Testis (tissue), 3 donors: ENCODE measurements around the gene SLC35E1. TPM values are rescaled to one million over a fixed set of nuclear protein-coding genes. Genes with fewer than 3 reads are reported as not detected.

Source experiments
- DNase-seq: peaks from one replicate; pipeline ENCODE4 v3.0.0-alpha.2; 2019
- H3K27ac ChIP-seq, 2 donors: fragments of 200-600 bp; sonication (generic); one replicate each; pipeline ENCODE4 v1.5.1; 2019
- H3K27me3 ChIP-seq: fragments of 200-600 bp; sonication (generic); one replicate; pipeline ENCODE4 v1.5.1; 2019
- H3K36me3 ChIP-seq: fragments of 200-600 bp; sonication (generic); one replicate; pipeline ENCODE4 v1.5.1; 2017; ENCODE audit warnings: low read depth; ENCODE audit errors: missing control alignments
- H3K4me1 ChIP-seq: fragments of 200-600 bp; sonication (generic); one replicate; pipeline ENCODE4 v1.5.1; 2019
- H3K4me3 ChIP-seq, 2 donors: fragments of 200-600 bp; sonication (generic); one replicate each; pipeline ENCODE4 v1.5.1; 2017 to 2019
- H3K9me3 ChIP-seq: fragments of 200-600 bp; sonication (generic); one replicate; pipeline ENCODE4 v1.5.1; 2017
- POLR2A ChIP-seq: fragments of 450-650 bp; IDR thresholded peaks from one replicate; pipeline ENCODE4 v1.6.1; 2017; ENCODE audit warnings: antibody characterized with exemption, mild to moderate bottlenecking, moderate library complexity
- WGBS, 2 donors: methylation state at CpG; one replicate each; pipeline ENCODE4 v1.1.5; 2018; 5-methylcytosine and 5-hydroxymethylcytosine counted together
- intact Hi-C: fragments of 100-400 bp; cut with DNase I; formaldehyde crosslinking; loops from one replicate; pipeline ENCODE4 v1.15.1; 2023; ENCODE audit warnings: low total_unique reads
- polyA plus RNA-seq: library from polyadenylated mRNA; stranded (reverse); fragments of 350-450 nt; fragmentation: Illumina TruSeq; extraction: RNeasy Lipid Tissue Mini Kit (QIAGEN cat#74804); gene quantifications from one replicate; pipeline ENCODE4 v1.2.3, GENCODE V29; 2014; ENCODE audit warnings: low read depth, low replicate concordance; ENCODE audit not compliant: insufficient read depth
- total RNA-seq, 2 donors: library from RNA; depleted of rRNA; stranded (reverse); fragments of >200 nt; gene quantifications; one replicate each; pipeline ENCODE4 v1.2.3, GENCODE V29; 2016
- TF ChIP-seq, protein P1 (sequence below), 3 experiments: fragments of 450-650 bp in 2 of 3; fragments of 200-600 bp in 1 of 3; sonication (generic) in 1 of 3; IDR thresholded peaks; one replicate each; pipeline ENCODE4 v1.5.1; 2016 to 2019; ENCODE audit warnings: antibody characterized with exemption in 3 of 3, mild to moderate bottlenecking in 2 of 3, moderate library complexity in 1 of 3

Gene SLC35E1
- total and polyA plus RNA-seq, 3 donors from 2014 or later, result 20.3 to 56.3 (median 54.0) TPM

DNA sequence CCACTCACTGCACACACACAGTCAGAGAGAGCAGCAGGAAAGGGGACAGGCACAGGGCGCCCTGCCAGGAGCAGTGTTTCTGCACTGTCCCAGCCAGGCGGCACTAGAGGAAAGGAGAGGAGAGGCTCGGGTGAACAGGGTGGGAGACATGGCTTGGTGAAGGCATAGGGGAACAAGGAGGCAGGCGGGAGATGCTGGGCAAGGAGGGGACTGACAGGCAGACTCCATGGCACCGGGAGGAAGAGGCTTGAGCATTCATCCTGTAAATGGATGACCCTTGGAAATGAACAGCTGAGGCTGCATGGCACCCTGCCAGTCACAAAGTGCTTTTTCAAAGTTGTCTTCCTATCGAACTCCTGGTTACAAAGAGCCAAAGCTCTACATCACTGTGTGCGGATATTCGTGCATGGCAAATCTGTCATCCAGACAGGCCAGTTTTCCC lies 33.4 kb upstream of the SLC35E1 start:
- TF ChIP-seq, protein P1, sequence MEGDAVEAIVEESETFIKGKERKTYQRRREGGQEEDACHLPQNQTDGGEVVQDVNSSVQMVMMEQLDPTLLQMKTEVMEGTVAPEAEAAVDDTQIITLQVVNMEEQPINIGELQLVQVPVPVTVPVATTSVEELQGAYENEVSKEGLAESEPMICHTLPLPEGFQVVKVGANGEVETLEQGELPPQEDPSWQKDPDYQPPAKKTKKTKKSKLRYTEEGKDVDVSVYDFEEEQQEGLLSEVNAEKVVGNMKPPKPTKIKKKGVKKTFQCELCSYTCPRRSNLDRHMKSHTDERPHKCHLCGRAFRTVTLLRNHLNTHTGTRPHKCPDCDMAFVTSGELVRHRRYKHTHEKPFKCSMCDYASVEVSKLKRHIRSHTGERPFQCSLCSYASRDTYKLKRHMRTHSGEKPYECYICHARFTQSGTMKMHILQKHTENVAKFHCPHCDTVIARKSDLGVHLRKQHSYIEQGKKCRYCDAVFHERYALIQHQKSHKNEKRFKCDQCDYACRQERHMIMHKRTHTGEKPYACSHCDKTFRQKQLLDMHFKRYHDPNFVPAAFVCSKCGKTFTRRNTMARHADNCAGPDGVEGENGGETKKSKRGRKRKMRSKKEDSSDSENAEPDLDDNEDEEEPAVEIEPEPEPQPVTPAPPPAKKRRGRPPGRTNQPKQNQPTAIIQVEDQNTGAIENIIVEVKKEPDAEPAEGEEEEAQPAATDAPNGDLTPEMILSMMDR (IDR thresholded peaks at IDR 0.05), result no peak
- TF ChIP-seq POLR2A, result no peak
- no peak overlapping the region for H3K4me3 ChIP-seq
- WGBS, 2 donors, result 64 to 70% methylated on average over 8 of the region's 8 CpGs
- intact Hi-C loops, result no loop called here
- no peak for DNase-seq
- no peaks in the 10 kb centered on the region for H3K9me3 ChIP-seq
- H3K27me3 ChIP-seq, result no peaks in the 10 kb centered on the region
- H3K36me3 ChIP-seq, result no peaks in the 10 kb centered on the region
- no peak overlapping the region for H3K27ac ChIP-seq
- peaks cover 46% of the 10 kb centered on the region for H3K4me1 ChIP-seq

DNA sequence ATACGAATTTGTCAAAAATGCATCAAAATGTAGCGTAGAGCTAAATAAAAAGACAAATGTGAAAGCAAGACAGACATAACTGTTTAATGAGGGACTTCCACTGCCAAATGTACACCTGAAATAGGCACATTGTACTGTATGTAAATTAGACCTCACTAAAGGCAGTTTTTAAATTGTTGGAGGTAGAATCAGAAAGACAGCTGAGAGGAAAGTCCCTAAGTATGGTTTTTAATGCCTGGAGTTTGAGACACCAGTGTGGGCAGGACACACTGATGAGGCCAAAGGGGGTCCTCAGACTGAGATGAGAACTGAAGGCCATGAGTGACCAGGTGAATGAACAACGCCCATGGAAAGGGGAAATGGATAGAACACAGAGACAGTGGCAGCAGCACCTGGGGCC lies 32.9 kb upstream of the SLC35E1 start:
- H3K4me3 ChIP-seq, result no peak overlapping the region
- no peaks in the 10 kb centered on the region for H3K27me3 ChIP-seq
- 87 to 90% methylated on average over 3 of the region's 3 CpGs for WGBS, 2 donors
- TF ChIP-seq POLR2A, result no peak
- TF ChIP-seq, protein P1 (IDR thresholded peaks at IDR 0.05), result no peak
- H3K27ac ChIP-seq, result no peak overlapping the region
- no peak for DNase-seq
- H3K36me3 ChIP-seq, result no peaks in the 10 kb centered on the region
- peaks cover 51% of the 10 kb centered on the region for H3K4me1 ChIP-seq
- no peaks in the 10 kb centered on the region for H3K9me3 ChIP-seq
- intact Hi-C loops, result no loop called here

DNA sequence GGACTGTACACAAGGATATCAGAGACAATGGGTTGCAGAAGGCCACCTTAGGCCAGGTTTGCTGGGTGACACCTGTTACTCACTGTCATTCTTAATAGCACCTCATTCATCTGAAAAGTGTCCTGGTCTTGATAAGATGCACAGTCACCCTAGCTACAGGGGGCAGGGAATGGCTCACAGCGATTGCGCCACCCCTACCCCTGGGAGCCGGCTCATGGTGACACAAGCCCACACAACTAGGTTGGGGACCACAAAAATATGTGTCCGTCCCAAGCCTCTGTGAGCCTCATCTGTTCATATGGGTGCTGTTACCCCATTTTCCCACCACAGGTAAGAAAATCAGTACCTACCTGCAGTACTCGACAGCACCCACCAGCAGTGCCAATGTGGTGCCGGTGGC lies 32.4 kb upstream of the SLC35E1 start:
- Histone ChIP-seq H3K4me3 (no peak overlapping the region), H3K27ac (no peak overlapping the region), H3K9me3 (no peaks in the 10 kb centered on the region), H3K36me3 (no peaks in the 10 kb centered on the region), H3K4me1 (peaks cover 56% of the 10 kb centered on the region), H3K27me3 (no peaks in the 10 kb centered on the region)
- no peak for TF ChIP-seq POLR2A
- TF ChIP-seq, protein P1 (IDR thresholded peaks at IDR 0.05), result no peak
- intact Hi-C loops, result no loop called here
- no peak for DNase-seq
- 92 to 94% methylated on average over 5 to 6 of the region's 6 CpGs for WGBS, 2 donors

DNA sequence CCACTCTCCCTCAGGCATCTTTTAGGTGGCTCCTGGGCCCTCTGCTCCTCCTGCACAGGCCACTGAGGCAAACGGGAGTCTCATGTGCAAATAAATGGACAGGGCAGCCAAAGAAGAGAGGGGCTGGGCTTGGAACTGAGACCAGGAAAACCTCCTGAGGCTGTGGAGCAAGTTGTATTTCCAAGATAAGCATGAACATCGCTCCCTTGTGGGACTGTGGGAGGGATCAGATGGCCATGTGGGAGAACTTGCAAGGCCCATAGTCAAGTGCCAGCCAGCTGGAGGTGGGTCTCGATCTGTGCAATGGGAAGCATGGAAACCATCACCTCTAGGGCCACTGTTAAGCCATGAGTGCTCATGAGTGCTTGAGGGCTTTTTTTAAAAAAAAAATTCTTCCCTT lies 30.9 kb upstream of the SLC35E1 start:
- H3K27ac ChIP-seq, result no peak overlapping the region
- H3K36me3 ChIP-seq, result no peaks in the 10 kb centered on the region
- H3K4me1 ChIP-seq, result peaks cover 65% of the 10 kb centered on the region
- 32 to 34% methylated on average over 3 of the region's 3 CpGs for WGBS, 2 donors
- no peak for DNase-seq
- intact Hi-C loops, result no loop called here
- no peak for TF ChIP-seq POLR2A
- no peaks in the 10 kb centered on the region for H3K9me3 ChIP-seq
- H3K4me3 ChIP-seq, result no peak overlapping the region
- no peaks in the 10 kb centered on the region for H3K27me3 ChIP-seq

DNA sequence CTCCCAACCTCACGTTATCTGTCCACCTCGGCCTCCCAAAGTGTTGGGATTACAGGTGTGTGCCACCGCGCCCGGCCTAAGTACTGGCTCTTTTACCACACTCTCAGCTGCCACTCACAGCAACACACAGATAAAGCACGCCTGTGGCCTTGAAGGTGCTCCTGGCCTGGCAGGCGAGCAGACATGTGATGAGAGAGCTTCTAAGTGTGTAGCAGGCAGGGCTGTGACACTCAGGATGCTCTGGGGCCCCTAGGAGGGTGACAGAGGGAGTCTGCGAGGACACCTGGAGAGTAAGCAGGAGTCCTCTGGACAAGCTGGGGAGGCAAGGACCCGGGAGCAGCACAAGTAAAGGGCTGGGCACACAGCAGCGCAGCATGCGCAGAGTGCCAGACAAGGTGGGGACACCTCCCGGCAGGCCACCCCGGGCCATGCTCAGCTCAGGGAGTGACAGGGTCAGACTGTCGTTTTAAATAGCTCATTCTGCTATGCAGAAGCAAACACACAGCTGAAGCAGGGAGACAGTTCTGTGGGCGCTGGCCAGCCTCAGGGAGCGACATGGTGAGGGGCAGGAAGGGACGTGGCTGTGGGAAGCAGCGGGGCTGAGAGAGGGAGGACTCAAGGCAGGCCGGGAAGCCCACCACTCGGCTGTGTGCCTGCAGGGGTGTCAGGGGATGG lies 29.3 kb upstream of the SLC35E1 start:
- DNase-seq, result no peak
- H3K4me1 ChIP-seq, result peaks cover 69% of the 10 kb centered on the region
- no peak overlapping the region for H3K4me3 ChIP-seq
- H3K9me3 ChIP-seq, result no peaks in the 10 kb centered on the region
- H3K36me3 ChIP-seq, result no peaks in the 10 kb centered on the region
- TF ChIP-seq, protein P1 (IDR thresholded peaks at IDR 0.05), result no peak
- no peak for TF ChIP-seq POLR2A
- H3K27me3 ChIP-seq, result no peaks in the 10 kb centered on the region
- intact Hi-C loops, result no loop called here
- H3K27ac ChIP-seq, result no peak overlapping the region
- 72 to 86% methylated on average over 20 of the region's 20 CpGs for WGBS, 2 donors
